HG02759 (cell line): Measurements from ENCODE around the gene EPC1.
"Not testable (repeated sequence)": the region's sequence is repeated elsewhere in the genome, so short reads cannot be mapped to it uniquely, and the experiment has no call there.

Experiments used
- ATAC-seq: cut with Tn5 transposase; IDR thresholded peaks from one replicate; pipeline ENCODE4 v1.9.1; 2021; ENCODE audit warnings: mild to moderate bottlenecking, moderate library complexity; ENCODE audit not compliant: unreplicated experiment

The EPC1 gene

DNA sequence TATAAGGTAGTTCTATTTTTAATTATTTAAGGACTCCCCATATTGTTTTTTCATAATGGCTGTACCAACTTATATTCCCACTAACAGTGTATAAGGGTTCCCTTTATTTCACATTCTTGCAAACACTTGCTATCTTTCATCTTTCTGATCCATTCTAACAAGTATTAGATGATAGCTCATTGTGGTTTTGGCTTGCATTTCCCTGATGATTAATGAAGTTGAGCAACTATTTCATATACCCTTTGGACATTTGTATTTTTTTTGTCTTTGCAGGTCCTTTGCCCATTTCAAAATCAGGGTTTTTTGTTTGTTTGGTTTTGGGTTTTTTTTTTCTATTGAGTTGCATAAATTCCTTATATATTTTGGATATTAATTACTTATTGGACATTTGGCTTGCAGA lies 107.2 kb downstream of the EPC1 start:
- ATAC-seq = no peak

DNA sequence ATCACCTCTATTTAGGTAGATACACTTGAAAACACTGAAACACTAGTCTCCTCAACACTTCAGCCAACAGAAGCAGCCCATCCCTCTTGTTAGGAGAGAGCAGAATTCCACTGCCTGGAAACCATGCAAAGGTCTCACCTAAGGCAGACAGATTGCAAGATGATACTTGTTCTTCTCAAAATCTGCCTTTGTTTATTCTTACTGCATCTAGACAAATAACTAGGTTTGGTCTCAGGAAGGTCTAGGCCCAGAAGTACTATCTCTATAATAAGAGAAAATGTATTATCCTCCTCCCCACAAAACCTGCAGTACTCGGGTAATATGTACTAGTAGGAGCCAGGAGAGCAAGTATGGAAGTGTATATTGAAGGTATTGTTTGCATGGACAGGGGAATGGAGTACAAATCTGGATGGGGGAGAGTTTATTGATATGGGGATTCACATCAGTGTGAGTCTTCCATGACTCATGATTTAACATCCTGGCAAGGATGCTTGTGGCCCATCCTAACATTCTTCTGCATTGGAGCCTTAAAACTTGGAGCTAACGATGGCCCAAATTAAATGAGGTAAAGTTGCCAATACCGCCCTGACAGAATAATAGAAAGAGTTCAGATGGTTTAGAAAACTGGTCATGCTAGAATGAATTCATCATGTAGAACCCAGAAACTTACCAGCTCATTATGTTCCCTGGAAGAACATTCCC lies 109.2 kb downstream of the EPC1 start:
- no peak for ATAC-seq

DNA sequence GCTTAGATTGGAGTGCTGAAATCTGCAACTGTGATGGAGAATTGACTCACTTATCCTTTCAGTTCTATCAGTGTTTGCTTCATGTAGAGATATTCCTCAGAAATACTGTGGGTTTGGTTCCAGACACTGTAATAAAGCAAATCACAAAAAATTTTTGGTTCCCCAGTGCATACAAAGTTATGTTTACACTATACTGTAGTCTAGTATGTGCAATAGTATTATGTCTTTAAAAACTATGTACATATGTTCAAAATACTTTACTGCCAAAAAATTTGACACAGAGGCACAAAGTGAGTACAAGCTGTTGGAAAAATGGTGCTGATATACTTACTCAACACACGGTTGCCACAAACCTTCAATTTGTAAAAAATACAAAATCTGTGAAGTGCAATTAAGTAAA lies 112.5 kb downstream of the EPC1 start:
- ATAC-seq = no peak

DNA sequence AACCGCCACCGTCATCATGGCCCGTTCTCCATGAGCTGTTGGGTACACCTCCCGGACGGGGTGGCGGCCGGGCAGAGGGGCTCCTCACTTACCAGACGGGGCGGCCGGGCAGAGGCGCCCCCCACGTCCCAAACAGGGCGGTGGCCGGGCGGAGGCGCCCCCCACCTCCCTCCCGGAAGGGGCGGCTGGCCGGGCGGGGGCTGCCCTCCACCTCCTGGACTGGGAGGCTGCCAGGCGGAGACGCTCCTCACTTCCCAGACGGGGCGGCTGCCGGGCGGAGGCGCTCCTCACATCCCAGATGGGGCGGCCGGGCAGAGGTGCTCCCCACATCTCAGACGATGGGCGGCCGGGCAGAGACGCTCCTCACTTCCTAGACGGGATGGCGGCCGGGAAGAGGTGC lies 113.6 kb downstream of the EPC1 start:
- not testable (repeated sequence) for ATAC-seq

DNA sequence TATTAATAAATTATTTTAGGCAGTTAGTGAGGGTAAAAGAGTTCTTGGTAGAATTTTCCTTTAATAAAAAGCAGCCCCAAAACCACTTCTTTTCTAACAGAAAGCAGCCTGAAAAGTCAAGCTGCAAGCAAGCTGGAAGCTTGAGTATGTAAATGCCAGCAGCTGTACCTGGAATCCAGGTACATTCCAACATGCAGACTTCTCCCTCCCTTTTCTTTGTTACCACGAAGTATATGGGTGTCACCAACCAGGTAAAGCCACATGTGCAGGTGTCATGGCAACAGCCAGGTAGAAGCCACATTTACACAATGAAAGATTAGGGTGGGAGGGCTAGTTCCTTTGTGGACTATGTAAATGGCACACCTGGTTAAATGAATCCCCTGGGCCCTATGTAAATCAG lies 114.6 kb downstream of the EPC1 start:
- ATAC-seq = no peak

DNA sequence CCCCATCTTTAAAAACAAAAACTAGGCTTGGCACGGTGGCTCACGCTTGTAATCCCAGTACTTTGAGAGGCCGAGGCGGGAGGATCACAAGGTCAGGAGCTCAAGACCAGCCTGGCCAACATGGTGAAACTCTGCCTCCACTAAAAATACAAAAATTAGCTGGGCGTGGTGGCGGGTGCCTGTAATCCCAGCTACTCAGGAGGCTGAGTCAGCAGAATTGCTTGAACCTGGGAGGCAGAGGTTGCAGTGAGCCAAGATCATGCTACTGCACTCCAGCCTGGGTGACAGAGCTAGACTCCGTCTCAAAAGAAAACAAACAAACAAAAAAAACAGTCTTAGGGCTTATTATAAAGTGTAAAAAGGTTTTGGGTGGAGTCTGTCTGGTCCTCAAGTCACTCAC lies 117.2 kb downstream of the EPC1 start:
- not testable (repeated sequence) for ATAC-seq

DNA sequence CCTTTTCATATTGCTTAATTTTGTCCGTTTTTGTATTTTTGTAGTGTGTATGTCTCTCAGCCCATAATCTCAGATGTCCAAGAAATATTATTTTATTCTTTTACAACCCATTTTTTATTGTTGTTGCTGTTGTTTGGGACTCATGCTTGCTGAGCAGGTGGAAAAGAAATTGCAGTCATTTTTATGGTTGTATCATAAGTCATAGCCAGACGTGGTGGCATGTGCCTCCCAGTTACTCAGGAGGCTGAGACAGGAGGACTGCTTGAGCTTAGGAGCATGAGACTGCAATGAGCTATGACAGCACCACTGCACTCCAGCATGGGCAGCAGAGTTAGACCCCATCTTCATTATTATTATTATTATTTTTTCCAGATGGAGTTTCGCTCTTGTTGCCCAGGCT lies 117.8 kb downstream of the EPC1 start:
- no peak for ATAC-seq

DNA sequence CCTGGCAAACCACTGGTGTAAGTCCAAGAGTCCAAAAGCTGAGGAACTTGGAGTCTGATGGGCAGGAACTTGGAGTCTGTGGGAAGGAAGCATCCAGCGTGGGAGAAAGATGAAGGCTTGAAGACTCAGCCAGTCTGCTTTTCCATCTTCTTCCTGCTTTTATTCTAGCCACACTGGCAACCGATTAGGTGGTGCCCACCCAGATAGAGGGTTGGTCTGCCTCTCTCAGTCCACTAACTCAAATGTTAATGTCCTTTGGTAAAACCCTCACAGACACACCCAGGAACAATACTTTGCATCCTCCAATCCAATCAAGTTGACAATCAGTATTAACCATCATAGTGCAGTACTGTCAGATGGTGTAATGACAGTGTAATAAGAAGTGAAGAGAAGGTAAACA lies 119.2 kb downstream of the EPC1 start:
- no peak for ATAC-seq

DNA sequence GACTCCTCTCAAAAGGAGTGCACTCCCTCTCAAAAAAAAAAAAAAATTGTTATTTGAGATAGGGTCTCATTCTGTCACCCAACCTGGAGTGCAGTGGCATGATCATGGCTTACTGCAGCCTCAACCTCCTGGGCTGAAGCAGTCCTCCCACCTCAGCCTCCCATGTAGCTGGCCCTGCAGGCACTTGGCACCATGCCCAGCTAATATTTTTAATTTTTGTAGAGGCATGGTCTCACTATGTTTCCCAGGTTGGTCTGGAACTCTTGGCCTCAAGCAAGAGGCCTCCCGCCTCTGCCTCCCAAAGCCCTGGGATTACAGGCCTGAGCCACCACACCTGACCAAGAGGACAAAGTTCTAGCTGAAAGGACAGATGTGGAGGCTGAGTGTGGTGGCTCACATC lies 120.3 kb downstream of the EPC1 start:
- no peak for ATAC-seq

DNA sequence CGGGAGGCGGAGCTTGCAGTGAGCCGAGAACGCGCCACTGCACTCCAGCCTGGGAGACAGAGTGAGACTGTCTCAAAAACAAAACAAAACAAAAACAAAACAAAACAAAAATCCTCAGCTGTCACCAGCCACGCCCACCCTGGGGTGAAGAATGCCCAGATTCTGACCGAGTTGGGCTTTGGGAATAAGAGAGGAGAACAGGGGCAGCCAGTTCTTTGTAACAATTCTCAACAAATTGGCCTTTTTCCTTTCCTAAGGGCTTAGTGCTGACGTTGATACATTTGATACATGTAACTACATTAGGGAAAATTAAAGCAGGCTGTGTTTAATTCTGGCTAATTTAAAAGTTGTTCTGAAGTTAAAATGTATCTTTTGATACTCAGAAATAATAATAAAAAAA lies 121.0 kb downstream of the EPC1 start:
- no peak for ATAC-seq

DNA sequence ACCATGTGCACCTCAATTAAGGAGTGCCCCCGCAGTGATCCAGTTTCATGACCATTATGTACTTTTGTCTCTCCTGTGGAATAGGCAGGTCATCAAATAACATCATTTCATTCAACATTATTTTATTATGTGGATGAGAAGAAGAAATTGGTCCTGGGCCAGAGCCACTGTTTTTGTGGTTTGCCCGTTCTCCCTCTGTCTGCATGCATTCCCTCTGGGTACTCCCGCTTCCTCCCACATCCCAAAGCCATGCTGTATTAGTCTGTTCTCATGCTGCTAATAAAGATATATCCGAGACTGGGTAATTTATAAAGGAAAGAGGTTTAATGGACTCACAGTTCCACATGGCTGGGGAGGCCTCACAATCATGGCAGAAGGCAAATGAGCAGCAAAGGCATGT lies 124.6 kb downstream of the EPC1 start:
- ATAC-seq = not testable (repeated sequence)

DNA sequence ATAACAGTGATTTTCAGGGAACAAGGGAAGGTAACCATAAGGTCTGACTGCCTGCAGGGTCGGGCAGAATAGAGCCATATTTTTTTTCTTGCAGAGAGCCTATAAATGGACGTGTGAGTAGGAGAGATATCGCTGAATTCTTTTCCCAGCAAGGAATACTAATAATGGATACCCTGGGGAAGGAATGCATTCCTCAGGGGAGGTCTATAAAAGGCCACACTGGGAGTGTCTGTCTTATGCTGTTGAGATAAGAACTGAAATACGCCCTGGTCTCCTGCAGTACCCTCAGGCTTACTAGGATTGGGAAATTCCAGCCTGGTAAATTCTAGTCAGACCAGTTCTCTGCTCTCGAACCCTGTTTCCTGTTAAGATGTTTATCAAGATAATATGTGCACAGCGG lies 127.8 kb downstream of the EPC1 start:
- not testable (repeated sequence) for ATAC-seq

DNA sequence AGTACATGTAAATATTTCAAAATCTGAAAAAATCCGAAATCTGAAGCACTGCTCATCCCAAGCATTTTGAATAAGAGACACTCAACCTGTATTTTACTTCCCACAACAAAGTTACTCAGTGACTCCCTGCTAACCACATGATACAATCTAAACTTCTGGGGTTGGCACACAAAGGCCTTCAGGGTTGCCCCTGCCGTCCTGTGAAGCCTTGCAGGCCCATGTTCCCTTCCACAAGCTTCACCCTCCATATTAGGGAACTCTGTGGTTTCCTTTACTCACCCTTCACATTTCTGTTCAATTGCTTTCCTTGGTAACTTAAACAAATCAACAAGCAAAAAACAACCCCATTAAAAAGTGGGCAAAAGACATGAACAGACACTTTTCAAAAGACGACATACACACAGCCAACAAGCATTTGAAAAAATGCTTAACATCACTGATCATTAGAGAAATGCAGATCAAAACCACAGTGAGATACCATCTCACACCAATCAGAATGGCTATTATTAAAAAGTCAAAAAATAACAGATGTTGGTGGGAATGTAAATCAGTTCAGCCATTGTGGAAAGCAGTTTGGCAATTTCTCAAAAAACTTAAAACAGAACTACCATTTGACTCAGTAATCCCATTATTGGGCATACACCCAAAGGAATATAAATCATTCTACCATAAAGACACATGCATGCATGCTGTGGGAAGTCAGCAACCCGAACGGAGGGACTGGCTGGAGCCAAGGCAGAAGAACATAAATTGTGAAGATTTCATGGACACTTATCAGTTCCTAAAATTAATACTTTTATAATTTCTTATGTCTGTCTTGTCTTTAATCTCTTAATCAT lies 128.5 kb downstream of the EPC1 start:
- ATAC-seq = not testable (repeated sequence)
